HepG2 (cell line): Measurements from ENCODE around the gene IL36B. TPM values are rescaled to one million over a fixed set of nuclear protein-coding genes. Genes with fewer than 3 reads are reported as not detected.

Source experiments
- ATF7-NPFF ChIP-seq: sonication (generic); formaldehyde crosslinking; IDR thresholded peaks from 2 replicates; pipeline ENCODE4 v1.8.1; 2023; ENCODE audit warnings: mild to moderate bottlenecking, low read depth, missing genetic modification reagents, moderate library complexity
- ERF ChIP-seq: IDR thresholded peaks from 2 replicates; pipeline ENCODE4 v1.6.1; 2018; ENCODE audit warnings: missing biosample characterization, missing genetic modification reagents
- HDAC1 ChIP-seq: sonication (generic); formaldehyde crosslinking; IDR thresholded peaks from 2 replicates; pipeline ENCODE4 v1.5.1; 2020; ENCODE audit warnings: mild to moderate bottlenecking, missing genetic modification reagents
- HNF4G ChIP-seq, 2 experiments: sonication (generic) in 1 of 2; formaldehyde crosslinking in 1 of 2; IDR thresholded peaks; 2 replicates each; pipeline versions ENCODE4 v1.4.0 to v1.6.1; 2011 to 2020; ENCODE audit warnings: borderline replicate concordance in 2 of 2, low read depth in 2 of 2, mild to moderate bottlenecking in 2 of 2, low read length in 1 of 2, missing genetic modification reagents in 1 of 2, moderate library complexity in 1 of 2
- KDM3A ChIP-seq: IDR thresholded peaks from 2 replicates; pipeline ENCODE4 v1.6.1; 2018; ENCODE audit warnings: low read depth, missing compliant biosample characterization
- NCOA2 ChIP-seq: sonication (generic); formaldehyde crosslinking; IDR thresholded peaks from 2 replicates; pipeline ENCODE4 v1.8.0; 2022; ENCODE audit warnings: inconsistent platforms
- PHF21A ChIP-seq: sonication (generic); formaldehyde crosslinking; IDR thresholded peaks from 2 replicates; pipeline ENCODE4 v1.5.0; 2020; ENCODE audit warnings: mild to moderate bottlenecking, missing genetic modification reagents
- RAD21 ChIP-seq: fragments of 450-650 bp; formaldehyde crosslinking; IDR thresholded peaks from 2 replicates; pipeline ENCODE4 v1.5.0; 2020; ENCODE audit warnings: mild to moderate bottlenecking
- RAD51 ChIP-seq: fragments of 450-650 bp; IDR thresholded peaks from 2 replicates; pipeline ENCODE4 v1.6.1; 2016; ENCODE audit warnings: borderline replicate concordance
- ZMYM3 ChIP-seq: sonication (generic); formaldehyde crosslinking; IDR thresholded peaks from 2 replicates; pipeline ENCODE4 v1.5.1; 2020; ENCODE audit warnings: mild to moderate bottlenecking, missing genetic modification reagents
- ZSCAN21 ChIP-seq: sonication (generic); formaldehyde crosslinking; IDR thresholded peaks from 2 replicates; pipeline ENCODE4 v1.8.0; 2022; ENCODE audit warnings: mild to moderate bottlenecking, missing genetic modification reagents, moderate library complexity, borderline replicate concordance
- polyA plus RNA-seq, 8 experiments: library from polyadenylated mRNA; depleted of rRNA in 3 of 8; stranded (reverse) in 7 of 8; unstranded in 1 of 8; fragments of >200 nt; fragmentation: Illumina TruSeq in 4 of 8; extraction: Trizol in 4 of 8; gene quantifications; 2 replicates each; pipeline versions ENCODE4 v1.2.1 to v1.2.3, GENCODE V29; 2011 to 2016; ENCODE audit warnings: low read depth in 4 of 8, missing spikeins in 1 of 8, mixed read lengths in 1 of 8; ENCODE audit not compliant: insufficient read depth in 1 of 8
- total RNA-seq, 5 experiments: library from RNA; depleted of rRNA; stranded (reverse); fragments of >200 nt; fragmentation: Illumina TruSeq; extraction: Trizol; gene quantifications; 2 replicates each; pipeline ENCODE4 v1.2.3, GENCODE V29; 2016; ENCODE audit warnings: low read depth in 1 of 5
- TF ChIP-seq, protein P1 (sequence below): IDR thresholded peaks from 2 replicates; pipeline ENCODE4 v1.4.0; 2020; ENCODE audit warnings: mild to moderate bottlenecking, missing genetic modification reagents
- TF ChIP-seq, protein P2 (sequence below): sonication (generic); formaldehyde crosslinking; IDR thresholded peaks from 2 replicates; pipeline ENCODE4 v1.4.0; 2020; ENCODE audit warnings: missing genetic modification reagents
- TF ChIP-seq, protein P3 (sequence below): sonication (generic); formaldehyde crosslinking; IDR thresholded peaks from 2 replicates; pipeline ENCODE4 v1.4.0; 2020; ENCODE audit warnings: missing genetic modification reagents; ENCODE audit errors: not compliant biosample characterization
- TF ChIP-seq, protein P4 (sequence below): sonication (generic); formaldehyde crosslinking; IDR thresholded peaks from 2 replicates; pipeline ENCODE4 v1.4.0; 2020; ENCODE audit warnings: missing genetic modification reagents, mild to moderate bottlenecking, borderline replicate concordance
- TF ChIP-seq, protein P5 (sequence below): sonication (generic); formaldehyde crosslinking; IDR thresholded peaks from 2 replicates; pipeline ENCODE4 v1.4.0; 2020; ENCODE audit warnings: missing genetic modification reagents

The IL36B gene
- total and polyA plus RNA-seq, 2 of the 13 experiments (the other 11 are each of a cell fraction or from before 2014, with no cell fraction given): not detected

DNA sequence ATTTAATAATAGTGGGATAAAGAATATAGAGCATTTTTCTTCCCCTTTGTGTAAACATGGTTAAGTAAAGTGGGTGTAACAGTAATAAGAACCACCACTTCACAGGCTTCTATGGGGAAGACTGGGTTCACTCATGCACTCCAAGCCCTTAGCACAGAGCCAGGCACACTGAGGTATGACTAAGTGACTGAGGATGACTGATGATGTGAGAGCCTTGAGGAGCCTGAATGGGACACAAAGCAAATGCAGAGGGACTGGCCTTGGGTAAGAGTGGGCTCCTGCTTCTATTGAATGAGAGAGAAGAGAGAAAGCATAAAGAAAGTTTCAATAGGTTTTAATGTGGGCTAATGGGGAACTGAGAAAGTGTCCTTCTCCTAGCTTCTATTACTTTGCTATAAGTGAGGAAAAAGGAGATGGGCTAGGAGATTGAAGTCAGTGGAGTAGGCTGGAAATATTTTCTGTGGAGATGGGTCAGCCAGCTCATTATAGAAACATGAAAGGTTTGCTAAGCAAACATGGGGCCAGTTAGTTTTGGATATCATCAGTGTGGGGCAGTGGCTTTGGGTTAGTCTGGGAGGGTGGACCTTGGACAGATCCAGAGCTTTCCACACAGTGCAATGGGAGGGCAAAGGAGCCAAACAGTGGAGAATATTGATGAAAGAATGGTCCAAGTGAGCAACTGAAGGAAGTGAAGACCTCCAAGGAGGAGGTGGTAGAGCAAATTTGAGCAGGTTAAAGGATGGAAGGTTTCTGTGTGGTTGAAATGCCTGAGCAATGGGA, 35.7 kb upstream of the IL36B start (continued):
- TF ChIP-seq, protein P1, sequence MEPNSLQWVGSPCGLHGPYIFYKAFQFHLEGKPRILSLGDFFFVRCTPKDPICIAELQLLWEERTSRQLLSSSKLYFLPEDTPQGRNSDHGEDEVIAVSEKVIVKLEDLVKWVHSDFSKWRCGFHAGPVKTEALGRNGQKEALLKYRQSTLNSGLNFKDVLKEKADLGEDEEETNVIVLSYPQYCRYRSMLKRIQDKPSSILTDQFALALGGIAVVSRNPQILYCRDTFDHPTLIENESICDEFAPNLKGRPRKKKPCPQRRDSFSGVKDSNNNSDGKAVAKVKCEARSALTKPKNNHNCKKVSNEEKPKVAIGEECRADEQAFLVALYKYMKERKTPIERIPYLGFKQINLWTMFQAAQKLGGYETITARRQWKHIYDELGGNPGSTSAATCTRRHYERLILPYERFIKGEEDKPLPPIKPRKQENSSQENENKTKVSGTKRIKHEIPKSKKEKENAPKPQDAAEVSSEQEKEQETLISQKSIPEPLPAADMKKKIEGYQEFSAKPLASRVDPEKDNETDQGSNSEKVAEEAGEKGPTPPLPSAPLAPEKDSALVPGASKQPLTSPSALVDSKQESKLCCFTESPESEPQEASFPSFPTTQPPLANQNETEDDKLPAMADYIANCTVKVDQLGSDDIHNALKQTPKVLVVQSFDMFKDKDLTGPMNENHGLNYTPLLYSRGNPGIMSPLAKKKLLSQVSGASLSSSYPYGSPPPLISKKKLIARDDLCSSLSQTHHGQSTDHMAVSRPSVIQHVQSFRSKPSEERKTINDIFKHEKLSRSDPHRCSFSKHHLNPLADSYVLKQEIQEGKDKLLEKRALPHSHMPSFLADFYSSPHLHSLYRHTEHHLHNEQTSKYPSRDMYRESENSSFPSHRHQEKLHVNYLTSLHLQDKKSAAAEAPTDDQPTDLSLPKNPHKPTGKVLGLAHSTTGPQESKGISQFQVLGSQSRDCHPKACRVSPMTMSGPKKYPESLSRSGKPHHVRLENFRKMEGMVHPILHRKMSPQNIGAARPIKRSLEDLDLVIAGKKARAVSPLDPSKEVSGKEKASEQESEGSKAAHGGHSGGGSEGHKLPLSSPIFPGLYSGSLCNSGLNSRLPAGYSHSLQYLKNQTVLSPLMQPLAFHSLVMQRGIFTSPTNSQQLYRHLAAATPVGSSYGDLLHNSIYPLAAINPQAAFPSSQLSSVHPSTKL (CRISPR knock-in tag): peak; percentile 94
- TF ChIP-seq, protein P2, sequence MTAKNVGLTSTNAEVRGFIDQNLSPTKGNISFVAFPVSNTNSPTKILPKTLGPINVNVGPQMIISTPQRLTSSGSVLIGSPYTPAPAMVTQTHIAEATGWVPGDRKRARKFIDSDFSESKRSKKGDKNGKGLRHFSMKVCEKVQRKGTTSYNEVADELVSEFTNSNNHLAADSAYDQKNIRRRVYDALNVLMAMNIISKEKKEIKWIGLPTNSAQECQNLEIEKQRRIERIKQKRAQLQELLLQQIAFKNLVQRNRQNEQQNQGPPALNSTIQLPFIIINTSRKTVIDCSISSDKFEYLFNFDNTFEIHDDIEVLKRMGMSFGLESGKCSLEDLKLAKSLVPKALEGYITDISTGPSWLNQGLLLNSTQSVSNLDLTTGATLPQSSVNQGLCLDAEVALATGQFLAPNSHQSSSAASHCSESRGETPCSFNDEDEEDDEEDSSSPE: peak; percentile 36
- peak; percentile 50; the same call in 1 of the 2 replicates for TF ChIP-seq KDM3A (CRISPR knock-in tag)
- TF ChIP-seq, protein P3, sequence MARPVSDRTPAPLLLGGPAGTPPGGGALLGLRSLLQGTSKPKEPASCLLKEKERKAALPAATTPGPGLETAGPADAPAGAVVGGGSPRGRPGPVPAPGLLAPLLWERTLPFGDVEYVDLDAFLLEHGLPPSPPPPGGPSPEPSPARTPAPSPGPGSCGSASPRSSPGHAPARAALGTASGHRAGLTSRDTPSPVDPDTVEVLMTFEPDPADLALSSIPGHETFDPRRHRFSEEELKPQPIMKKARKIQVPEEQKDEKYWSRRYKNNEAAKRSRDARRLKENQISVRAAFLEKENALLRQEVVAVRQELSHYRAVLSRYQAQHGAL: no peak
- TF ChIP-seq, protein P4, sequence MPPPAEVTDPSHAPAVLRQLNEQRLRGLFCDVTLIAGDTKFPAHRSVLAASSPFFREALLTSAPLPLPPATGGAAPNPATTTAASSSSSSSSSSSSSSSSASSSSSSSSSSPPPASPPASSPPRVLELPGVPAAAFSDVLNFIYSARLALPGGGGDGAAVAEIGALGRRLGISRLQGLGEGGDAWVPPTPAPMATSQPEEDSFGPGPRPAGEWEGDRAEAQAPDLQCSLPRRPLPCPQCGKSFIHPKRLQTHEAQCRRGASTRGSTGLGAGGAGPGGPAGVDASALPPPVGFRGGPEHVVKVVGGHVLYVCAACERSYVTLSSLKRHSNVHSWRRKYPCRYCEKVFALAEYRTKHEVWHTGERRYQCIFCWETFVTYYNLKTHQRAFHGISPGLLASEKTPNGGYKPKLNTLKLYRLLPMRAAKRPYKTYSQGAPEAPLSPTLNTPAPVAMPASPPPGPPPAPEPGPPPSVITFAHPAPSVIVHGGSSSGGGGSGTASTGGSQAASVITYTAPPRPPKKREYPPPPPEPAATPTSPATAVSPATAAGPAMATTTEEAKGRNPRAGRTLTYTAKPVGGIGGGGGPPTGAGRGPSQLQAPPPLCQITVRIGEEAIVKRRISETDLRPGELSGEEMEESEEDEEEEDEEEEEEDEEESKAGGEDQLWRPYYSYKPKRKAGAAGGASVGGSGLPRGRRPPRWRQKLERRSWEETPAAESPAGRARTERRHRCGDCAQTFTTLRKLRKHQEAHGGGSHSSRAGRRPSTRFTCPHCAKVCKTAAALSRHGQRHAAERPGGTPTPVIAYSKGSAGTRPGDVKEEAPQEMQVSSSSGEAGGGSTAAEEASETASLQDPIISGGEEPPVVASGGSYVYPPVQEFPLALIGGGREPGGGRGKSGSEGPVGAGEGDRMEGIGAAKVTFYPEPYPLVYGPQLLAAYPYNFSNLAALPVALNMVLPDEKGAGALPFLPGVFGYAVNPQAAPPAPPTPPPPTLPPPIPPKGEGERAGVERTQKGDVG: no peak
- TF ChIP-seq ATF7-NPFF (CRISPR knock-in tag): no peak
- TF ChIP-seq ERF (CRISPR knock-in tag): 0 out of 2 replicates have a peak, but pooled peaks have one; percentile 33
- TF ChIP-seq, protein P5, sequence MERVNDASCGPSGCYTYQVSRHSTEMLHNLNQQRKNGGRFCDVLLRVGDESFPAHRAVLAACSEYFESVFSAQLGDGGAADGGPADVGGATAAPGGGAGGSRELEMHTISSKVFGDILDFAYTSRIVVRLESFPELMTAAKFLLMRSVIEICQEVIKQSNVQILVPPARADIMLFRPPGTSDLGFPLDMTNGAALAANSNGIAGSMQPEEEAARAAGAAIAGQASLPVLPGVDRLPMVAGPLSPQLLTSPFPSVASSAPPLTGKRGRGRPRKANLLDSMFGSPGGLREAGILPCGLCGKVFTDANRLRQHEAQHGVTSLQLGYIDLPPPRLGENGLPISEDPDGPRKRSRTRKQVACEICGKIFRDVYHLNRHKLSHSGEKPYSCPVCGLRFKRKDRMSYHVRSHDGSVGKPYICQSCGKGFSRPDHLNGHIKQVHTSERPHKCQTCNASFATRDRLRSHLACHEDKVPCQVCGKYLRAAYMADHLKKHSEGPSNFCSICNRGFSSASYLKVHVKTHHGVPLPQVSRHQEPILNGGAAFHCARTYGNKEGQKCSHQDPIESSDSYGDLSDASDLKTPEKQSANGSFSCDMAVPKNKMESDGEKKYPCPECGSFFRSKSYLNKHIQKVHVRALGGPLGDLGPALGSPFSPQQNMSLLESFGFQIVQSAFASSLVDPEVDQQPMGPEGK: peak; percentile 91
- TF ChIP-seq RAD21 (CRISPR knock-in tag): peak; percentile 33; the same call in 1 of the 2 replicates
- TF ChIP-seq NCOA2: peak; percentile 79
- peak; percentile 85 for TF ChIP-seq HNF4G (IDR thresholded peaks at IDR 0.05; ENCODE audit: borderline replicate concordance, low read depth, low read length)
- peak; percentile 88 for TF ChIP-seq HNF4G (CRISPR knock-in tag; IDR thresholded peaks at IDR 0.05; ENCODE audit: borderline replicate concordance, low read depth)
- no peak for TF ChIP-seq RAD51
- TF ChIP-seq ZSCAN21 (CRISPR knock-in tag): 0 out of 2 replicates have a peak, but pooled peaks have one; percentile 57
- peak; percentile 79 for TF ChIP-seq PHF21A (CRISPR knock-in tag)
- TF ChIP-seq HDAC1 (CRISPR knock-in tag): peak; percentile 66
- TF ChIP-seq ZMYM3: peak; percentile 86
